ENCODE measurements around the gene TBCEL. TPM values are rescaled to one million over a fixed set of nuclear protein-coding genes. Genes with fewer than 3 reads are reported as not detected.
A peak's percentile ranks its signal among the peaks of the same experiment; 100 is the strongest.
"Not testable (repeated sequence)": the region's sequence is repeated elsewhere in the genome, so short reads cannot be mapped to it uniquely, and the experiment has no call there.

TBCEL gene
- polyA plus RNA-seq, 4 donors: 22.2 to 26.3 (median 23.3) TPM

- no peak for DNase-seq (ENCODE audit: low read depth in 4 of 4, low spot score in 2 of 4)
Observed at GRCh38 chr11:121100943-121101342, 77.0 kb downstream of the TBCEL start, which contains the start of gene TECTA. TSS of gene TECTA (plus strand) at chr11:121101243. CDS start at chr11:121102666, 1,423 bp downstream.

- no peak for DNase-seq (ENCODE audit: low read depth in 4 of 4, low spot score in 2 of 4)
Observed at GRCh38 chr11:121104312-121104762, 80.4 kb downstream of the TBCEL start.

DNA sequence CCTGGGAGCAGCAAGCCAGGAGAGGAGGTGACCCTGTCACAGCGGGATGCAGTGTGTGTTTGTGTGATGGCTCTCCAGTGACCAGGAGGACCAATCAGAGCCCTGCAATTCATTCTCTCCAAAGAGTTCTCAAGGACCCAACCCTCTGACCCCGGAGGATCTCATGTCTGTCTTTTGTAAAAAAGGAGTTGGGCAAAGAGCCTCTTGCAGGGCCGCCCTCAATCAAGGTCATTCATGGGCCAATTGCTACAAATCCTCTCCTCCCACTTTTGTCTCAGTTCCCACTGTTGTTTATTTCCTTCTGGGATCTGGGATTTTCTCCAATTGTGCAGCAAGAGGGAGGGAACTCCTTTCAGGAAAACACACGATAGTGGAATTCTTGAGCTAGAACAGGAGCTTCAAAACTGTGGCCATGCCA, 81.2 kb downstream of the TBCEL start:
- no peak for DNase-seq (ENCODE audit: low read depth in 4 of 4, low spot score in 2 of 4)

DNA sequence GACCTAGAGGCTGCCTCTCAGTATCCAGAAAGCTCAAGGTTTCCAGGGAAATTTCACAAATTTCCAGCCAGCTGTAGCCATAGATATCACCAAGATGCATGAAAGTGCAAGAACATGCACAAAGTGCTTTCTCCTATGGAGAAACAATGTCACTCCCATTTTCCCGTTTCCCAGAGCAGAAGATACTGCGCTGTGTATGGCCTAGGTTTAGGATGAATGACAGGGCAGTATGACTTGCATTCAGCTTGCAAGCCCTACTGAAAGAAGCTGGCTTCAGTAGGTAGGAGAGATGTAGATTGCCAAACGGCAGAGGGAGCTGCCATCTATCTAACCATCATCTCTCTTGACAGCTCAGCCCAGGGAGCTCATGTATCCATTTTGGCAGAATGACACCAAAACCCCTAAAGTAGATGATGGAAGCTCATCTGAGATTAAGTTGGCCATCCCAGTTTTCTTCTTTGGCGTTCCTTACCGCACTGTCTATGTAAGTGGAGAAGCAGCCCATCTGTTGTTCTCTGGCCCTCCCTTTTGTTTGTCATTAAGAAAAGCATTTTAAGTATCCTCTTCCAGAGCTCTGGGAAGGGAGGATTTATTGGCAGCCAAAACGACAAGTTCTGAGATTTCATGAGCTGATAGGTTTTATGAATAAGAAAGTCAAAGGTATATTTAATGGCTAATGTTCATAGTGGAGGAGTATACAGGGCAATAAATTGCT, 81.7 kb downstream of the TBCEL start:
- DNase-seq (ENCODE audit: low read depth in 4 of 4, low spot score in 2 of 4): no peak

DNA sequence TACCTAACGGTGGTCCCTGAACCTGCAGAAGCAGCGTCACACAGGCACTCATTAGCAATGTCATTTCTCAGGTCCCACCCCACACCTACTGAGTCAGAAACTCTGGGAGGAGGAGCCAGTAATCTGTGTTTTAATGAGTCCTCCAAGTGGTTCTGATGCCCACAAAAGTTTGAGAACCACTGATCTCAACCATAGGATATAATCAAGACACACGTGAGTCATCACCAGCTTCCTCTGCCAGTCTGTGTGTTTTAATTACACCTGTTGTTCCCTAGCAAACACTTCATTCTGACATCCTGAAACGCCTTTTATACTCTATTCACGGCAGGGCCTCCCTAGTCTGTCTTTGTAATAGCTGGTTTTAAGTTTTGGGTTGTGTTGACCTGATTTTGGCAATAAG, 82.9 kb downstream of the TBCEL start:
- DNase-seq (ENCODE audit: low read depth in 4 of 4, low spot score in 2 of 4): no peak

DNA sequence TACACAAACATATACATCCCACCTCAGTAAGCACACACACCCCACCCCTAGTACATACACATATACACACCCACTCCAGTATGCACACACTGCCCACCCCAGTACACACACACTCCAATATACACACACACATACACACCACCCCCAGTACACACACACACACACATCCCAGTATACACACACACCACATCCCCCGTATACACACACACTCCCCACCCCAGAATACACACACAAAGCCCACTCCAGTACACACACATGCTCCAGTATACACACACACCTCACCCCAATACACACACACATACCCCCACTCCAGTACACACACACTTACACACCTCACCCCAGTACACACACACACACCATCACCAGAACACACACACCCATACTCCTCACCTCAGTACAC, 84.5 kb downstream of the TBCEL start:
- no peak for DNase-seq (ENCODE audit: low read depth in 4 of 4, low spot score in 2 of 4)

- no peak for DNase-seq (ENCODE audit: low read depth in 4 of 4, low spot score in 2 of 4)
Observed at GRCh38 chr11:121109471-121109870, 85.6 kb downstream of the TBCEL start.

GRCh38 chr11:121109916-121110586, 86.1 kb downstream of the TBCEL start:
- no peak for DNase-seq (ENCODE audit: low read depth in 4 of 4, low spot score in 2 of 4)

DNA sequence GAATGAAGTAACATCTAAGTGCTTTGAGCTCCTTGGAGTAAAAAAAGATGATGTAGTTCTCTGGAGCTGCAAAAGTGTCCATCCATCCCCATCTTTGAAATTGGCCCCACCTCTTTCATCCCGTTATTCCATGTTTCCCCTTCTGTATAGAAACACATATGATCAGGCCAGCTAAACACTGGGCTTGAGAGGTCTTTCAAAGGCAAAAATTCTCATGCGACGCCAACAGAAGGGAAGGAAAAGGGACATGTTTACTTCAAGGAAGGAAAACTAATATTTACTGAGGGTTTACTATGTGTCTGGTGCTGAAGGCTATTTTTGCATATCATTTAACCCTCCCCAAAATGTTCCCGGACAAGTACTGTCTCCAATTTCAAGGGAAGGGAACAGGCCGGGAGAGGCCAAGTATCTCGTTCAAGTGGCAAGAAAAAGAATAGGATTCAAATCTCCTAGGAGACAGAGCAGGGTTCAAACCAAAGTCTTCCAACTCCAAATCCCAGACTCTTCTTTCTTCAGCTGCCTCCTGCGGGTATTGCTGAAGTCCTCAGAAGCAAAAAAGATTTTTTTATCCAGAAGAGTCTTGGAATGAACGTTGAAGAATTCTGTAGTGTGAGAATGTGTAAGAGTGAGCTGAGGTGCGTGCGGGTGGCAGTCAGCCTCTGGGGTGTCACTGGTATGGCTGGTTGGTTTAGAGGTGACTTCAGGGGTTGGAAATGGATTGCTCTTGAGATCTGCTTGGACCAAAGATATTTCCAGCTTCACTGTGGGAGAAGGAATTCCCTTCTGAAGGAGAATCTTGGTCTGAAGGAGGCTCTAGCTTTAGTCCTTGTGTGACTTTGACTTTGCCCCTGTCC, 87.2 kb downstream of the TBCEL start:
- DNase-seq (ENCODE audit: low read depth in 4 of 4, low spot score in 2 of 4): no peak

GRCh38 chr11:121112498-121113455, 88.9 kb downstream of the TBCEL start:
- peak in 1 of 4 donors; percentile 39 for DNase-seq (ENCODE audit: low read depth in 4 of 4, low spot score in 2 of 4)

GRCh38 chr11:121113611-121114010, 89.7 kb downstream of the TBCEL start:
- DNase-seq (ENCODE audit: low read depth in 4 of 4, low spot score in 2 of 4): no peak

DNA sequence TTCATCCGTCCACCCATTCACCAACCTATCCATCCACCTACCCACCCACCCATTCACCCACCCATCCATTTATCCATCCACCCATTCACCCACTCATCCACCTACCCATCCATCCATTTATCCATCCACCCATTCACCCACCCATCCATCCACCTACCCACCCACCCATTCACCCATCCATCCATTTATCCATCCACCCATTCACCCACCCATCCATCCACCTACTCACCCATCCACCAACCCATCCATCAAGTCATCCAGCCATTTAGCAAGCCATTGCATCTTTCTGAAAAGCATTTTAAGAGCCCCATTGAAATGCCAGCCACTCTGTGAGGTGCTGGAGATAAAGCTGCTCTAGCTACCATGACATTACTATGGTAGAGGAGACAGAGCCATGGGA, 91.1 kb downstream of the TBCEL start:
- DNase-seq (ENCODE audit: low read depth in 4 of 4, low spot score in 2 of 4): not testable (repeated sequence)

DNA sequence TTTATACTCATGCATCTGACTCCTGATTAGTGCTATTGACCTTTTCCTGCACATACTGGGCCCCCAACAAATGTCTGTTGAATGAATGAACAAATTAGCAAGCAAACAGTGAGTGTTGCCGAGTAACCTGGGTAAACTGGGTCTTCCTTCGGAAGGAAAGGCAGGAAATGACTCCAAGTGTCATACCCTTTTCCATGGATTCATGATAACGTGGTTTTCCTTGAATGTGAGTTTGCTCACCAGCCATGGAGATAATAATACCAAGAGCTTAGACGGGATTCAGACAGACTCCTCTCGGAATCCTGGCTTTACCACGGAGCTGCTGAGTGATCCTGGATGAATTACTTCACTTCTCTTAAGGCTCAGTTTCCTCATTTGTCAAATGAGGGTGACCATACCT, 93.9 kb downstream of the TBCEL start:
- no peak for DNase-seq (ENCODE audit: low read depth in 4 of 4, low spot score in 2 of 4)

DNA sequence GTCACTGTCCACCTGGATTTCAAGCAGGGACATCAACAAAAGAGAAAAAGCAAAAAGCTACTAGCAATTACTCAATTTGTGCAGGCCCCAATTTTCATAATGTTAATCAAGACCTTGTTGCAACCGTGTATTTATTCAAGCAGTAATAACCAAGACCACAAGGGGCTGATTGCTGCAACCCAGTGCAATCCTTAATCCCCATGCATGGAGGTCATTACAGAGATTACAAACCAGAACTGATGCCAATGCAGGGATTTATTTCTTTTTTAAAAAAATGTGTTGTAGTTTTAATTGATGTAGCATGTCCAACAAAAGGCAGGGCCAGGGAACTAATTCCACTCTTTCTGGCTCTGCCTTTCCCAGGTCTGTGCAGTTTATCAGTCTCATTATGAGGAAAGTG, 95.5 kb downstream of the TBCEL start:
- DNase-seq (ENCODE audit: low read depth in 4 of 4, low spot score in 2 of 4): no peak

- no peak for DNase-seq (ENCODE audit: low read depth in 4 of 4, low spot score in 2 of 4)
Observed at GRCh38 chr11:121122328-121122727, 98.4 kb downstream of the TBCEL start.

DNA sequence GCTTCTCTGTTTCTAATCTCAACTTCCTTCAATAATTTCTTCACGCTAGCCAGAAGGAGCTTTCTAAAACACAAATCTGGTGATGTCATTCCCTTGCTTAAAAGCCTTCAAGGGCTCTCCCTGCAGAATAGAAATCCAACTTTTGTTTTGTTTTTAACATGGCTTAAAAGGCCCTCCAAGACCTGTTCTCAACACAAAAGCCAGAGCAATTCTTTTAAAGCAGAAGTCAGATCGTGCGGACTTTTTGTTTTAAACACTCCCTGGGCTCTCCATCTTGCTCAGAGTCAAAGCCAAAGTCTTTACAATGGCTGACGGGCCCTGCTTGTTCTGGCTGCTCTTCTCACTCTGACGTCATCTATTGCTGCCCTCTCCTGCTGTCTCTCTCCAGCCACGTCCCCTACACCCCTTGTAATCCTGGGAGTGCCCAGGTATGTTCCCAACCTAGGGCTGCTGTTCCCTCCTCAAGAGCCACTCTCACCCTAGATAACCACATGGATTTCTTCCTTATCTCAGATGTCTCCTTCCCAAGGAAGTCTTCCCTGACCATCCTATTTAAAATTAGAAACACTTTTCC, 99.7 kb downstream of the TBCEL start:
- no peak for DNase-seq (ENCODE audit: low read depth in 4 of 4, low spot score in 2 of 4)

DNA sequence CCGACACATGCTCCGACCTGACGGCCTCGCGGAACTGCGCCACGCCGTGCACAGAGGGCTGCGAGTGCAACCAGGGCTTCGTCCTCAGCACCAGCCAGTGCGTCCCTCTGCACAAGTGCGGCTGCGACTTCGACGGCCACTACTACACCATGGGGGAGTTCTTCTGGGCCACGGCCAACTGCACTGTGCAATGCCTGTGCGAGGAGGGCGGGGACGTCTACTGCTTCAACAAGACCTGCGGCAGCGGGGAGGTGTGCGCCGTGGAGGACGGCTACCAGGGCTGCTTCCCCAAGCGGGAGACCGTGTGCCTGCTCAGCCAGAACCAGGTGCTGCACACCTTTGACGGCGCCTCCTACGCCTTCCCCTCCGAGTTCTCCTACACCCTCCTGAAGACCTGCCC, 103.9 kb downstream of the TBCEL start:
- DNase-seq (ENCODE audit: low read depth in 4 of 4, low spot score in 2 of 4): no peak

DNA sequence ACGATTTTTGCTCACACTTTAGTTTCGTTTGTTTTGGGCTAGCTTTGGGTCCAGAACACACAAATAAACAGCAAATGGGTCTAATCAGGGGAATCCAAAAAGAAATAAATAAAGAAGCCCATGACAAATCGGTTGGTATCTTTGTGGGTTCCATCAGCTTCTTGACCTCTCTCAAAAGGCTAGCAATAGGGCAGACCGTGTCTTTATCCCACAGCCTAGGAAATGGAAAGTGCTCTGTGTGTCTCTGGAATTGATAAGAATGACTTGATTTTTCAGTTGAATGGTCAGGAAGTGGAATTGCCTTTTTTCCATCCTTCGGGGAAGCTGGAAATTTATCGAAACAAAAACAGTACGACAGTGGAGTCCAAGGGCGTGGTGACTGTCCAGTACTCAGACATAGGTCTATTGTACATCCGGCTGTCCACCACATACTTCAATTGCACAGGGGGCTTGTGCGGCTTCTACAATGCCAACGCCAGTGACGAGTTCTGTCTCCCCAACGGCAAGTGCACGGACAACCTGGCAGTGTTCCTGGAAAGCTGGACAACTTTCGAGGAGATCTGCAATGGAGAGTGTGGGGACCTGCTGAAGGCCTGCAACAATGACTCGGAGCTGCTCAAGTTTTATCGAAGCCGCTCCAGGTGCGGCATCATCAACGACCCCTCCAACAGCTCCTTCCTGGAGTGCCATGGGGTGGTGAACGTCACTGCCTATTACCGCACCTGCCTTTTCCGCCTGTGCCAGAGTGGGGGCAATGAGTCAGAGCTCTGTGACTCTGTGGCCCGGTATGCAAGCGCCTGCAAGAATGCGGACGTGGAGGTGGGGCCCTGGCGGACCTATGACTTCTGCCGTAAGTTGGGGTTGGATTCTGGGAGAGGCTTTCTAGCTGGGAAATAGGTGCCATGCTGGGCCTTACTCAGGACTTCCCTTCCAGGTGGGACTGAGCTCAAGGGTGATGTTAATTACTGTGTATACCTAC, 105.7 kb downstream of the TBCEL start:
- no peak for DNase-seq (ENCODE audit: low read depth in 4 of 4, low spot score in 2 of 4)

- DNase-seq (ENCODE audit: low read depth in 4 of 4, low spot score in 2 of 4): no peak
Observed at GRCh38 chr11:121131656-121132055, 107.8 kb downstream of the TBCEL start.

All from left renal cortex interstitium (tissue), 4 donors.